ENCODE measurements around the gene CAMK1.

DNA sequence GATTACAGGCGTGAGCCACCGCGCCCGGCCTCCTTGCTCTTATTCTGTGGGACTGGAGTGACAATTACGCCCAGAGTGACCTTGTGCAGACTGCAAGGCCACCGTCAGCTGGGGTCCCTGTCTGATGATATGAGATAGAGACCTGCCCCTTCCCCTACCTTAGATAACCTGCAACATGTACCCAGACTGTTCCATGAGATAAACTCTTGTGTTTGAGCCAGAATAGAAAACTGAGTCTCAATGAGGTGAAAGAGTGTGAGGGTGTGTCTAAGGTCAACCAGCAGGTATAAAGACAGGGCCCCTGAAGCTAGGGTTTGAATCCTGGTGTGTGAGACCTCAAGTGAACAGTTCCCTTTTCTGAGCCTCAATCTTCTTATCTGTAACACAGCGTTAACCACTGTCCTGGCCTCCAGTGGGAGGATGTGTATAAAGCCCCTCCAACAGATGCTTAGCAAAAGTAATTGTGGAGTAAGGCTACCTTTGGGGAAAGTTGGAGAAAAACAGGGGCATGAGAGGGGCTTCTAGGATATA, 16.5 kb upstream of the CAMK1 start:
- TF ChIP-seq CTCF (conservative IDR thresholded peaks at IDR 0.05; ENCODE audit: low read depth, low read length) = no peak
- TF ChIP-seq POLR2A (IDR thresholded peaks at IDR 0.05; ENCODE audit: low read depth, low read length) = no peak
- TF ChIP-seq CHD1 (IDR thresholded peaks at IDR 0.05; ENCODE audit: low read depth, low read length) = no peak
- no peak for TF ChIP-seq RAD21 (IDR thresholded peaks at IDR 0.05; ENCODE audit: low read length)
- TF ChIP-seq MXI1 (IDR thresholded peaks at IDR 0.05; ENCODE audit: borderline replicate concordance, low read depth, low read length) = no peak
- no peak for TF ChIP-seq SMC3 (IDR thresholded peaks at IDR 0.05; ENCODE audit: low read depth, low read length)
- no peak for TF ChIP-seq RFX5 (IDR thresholded peaks at IDR 0.05; ENCODE audit: low read depth, low read length)
- no peak for TF ChIP-seq BHLHE40 (IDR thresholded peaks at IDR 0.05; ENCODE audit: low read depth, low read length)
- TF ChIP-seq, protein P1, sequence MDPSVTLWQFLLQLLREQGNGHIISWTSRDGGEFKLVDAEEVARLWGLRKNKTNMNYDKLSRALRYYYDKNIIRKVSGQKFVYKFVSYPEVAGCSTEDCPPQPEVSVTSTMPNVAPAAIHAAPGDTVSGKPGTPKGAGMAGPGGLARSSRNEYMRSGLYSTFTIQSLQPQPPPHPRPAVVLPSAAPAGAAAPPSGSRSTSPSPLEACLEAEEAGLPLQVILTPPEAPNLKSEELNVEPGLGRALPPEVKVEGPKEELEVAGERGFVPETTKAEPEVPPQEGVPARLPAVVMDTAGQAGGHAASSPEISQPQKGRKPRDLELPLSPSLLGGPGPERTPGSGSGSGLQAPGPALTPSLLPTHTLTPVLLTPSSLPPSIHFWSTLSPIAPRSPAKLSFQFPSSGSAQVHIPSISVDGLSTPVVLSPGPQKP (IDR thresholded peaks at IDR 0.05; ENCODE audit: borderline replicate concordance, low read depth, low read length) = no peak
- no peak for TF ChIP-seq FOS (IDR thresholded peaks at IDR 0.05; ENCODE audit: low read depth, low read length)

All from IMR-90 (cell line).